Esophagus squamous epithelium (tissue), 5 donors: Measurements from ENCODE around the gene RERE. TPM values are rescaled to one million over a fixed set of nuclear protein-coding genes. Genes with fewer than 3 reads are reported as not detected.
A peak's percentile ranks its signal among the peaks of the same experiment; 100 is the strongest.

Source experiments
- DNase-seq: peaks from one replicate; lab custom pipeline; 2025; lab: John Stamatoyannopoulos, UW
- H3K27ac ChIP-seq, 4 donors: fragments of 200-600 bp; sonication (generic); one replicate each; pipeline ENCODE4 v1.5.1; 2016 to 2019; ENCODE audit warnings: mild to moderate bottlenecking in 1 of 4
- H3K27me3 ChIP-seq, 4 donors: fragments of 200-600 bp; sonication (generic); 1 replicate in 3 of 4; 2 replicates in 1 of 4; pipeline versions ENCODE4 v1.5.1 to v1.6.0; 2017 to 2021; ENCODE audit warnings: antibody characterized with exemption in 1 of 4
- H3K36me3 ChIP-seq, 3 donors: fragments of 200-600 bp; sonication (generic); one replicate each; pipeline ENCODE4 v1.5.1; 2016 to 2019
- H3K4me1 ChIP-seq, 3 donors: fragments of 200-600 bp; sonication (generic); one replicate each; pipeline ENCODE4 v1.5.1; 2017 to 2019
- H3K4me3 ChIP-seq, 4 donors: fragments of 200-600 bp; sonication (generic); 1 replicate in 3 of 4; 2 replicates in 1 of 4; pipeline ENCODE4 v1.5.1; 2016 to 2019; ENCODE audit warnings: mild to moderate bottlenecking in 2 of 4, moderate library complexity in 1 of 4
- H3K9me3 ChIP-seq, 3 donors: fragments of 200-600 bp; sonication (generic); one replicate each; pipeline ENCODE4 v1.5.1; 2016 to 2019
- CTCF ChIP-seq, 6 experiments: fragments of 450-650 bp in 4 of 6; fragments of 200-600 bp in 2 of 6; sonication (generic) in 2 of 6; IDR thresholded peaks; one replicate each; pipeline ENCODE4 v1.5.1; 2016 to 2019; ENCODE audit warnings: antibody characterized with exemption in 6 of 6, mild to moderate bottlenecking in 4 of 6, moderate library complexity in 4 of 6
- POLR2A ChIP-seq, 4 donors: fragments of 450-650 bp; IDR thresholded peaks; one replicate each; pipeline ENCODE4 v1.6.1; 2017; ENCODE audit warnings: antibody characterized with exemption in 4 of 4, mild to moderate bottlenecking in 4 of 4, moderate library complexity in 3 of 4
- WGBS, 2 donors: methylation state at CpG; one replicate each; pipeline ENCODE4 v1.1.5; 2018; 5-methylcytosine and 5-hydroxymethylcytosine counted together
- intact Hi-C: fragments of 100-400 bp; cut with DNase I; formaldehyde crosslinking; loops from one replicate; pipeline ENCODE4 v1.15.0; 2022
- total RNA-seq, 4 donors: library from RNA; depleted of rRNA; stranded (reverse); fragments of >200 nt; gene quantifications; one replicate each; pipeline ENCODE4 v1.1.0, GENCODE V29; 2016
- donor health status: DM: yes; HTN: yes; CAD: no.

The RERE gene
- total RNA-seq, 4 donors from 2014 or later, result 27.5 to 56.6 (median 32.1) TPM

- no peaks in the 10 kb centered on the region for H3K27me3 ChIP-seq
- H3K36me3 ChIP-seq, result peaks cover 49 to 89% (median 51%) of the 10 kb centered on the region in 3 donors
- WGBS, 2 donors, result 75 to 87% methylated on average over 1 to 5 of the region's 13 CpGs
- TF ChIP-seq CTCF (IDR thresholded peaks at IDR 0.05) (no peak), POLR2A (IDR thresholded peaks at IDR 0.05) (no peak)
- no peak overlapping the region for H3K4me3 ChIP-seq
- no peak for DNase-seq
- H3K9me3 ChIP-seq, result no peaks in the 10 kb centered on the region
- intact Hi-C loops, result no loop called here
- H3K27ac ChIP-seq, result peak overlapping the region in 3 of 4 donors; percentile 75 to 84 (median 75)
- H3K4me1 ChIP-seq, result peaks cover 20 to 59% (median 32%) of the 10 kb centered on the region in 3 donors
Observed at GRCh38 chr1:8362701-8363101, 454.7 kb downstream of the RERE start.

GRCh38 chr1:8361198-8361849 is 456.1 kb downstream of the RERE start:
- H3K27ac ChIP-seq, result peak overlapping the region in 1 of 4 donors; percentile 6

DNA sequence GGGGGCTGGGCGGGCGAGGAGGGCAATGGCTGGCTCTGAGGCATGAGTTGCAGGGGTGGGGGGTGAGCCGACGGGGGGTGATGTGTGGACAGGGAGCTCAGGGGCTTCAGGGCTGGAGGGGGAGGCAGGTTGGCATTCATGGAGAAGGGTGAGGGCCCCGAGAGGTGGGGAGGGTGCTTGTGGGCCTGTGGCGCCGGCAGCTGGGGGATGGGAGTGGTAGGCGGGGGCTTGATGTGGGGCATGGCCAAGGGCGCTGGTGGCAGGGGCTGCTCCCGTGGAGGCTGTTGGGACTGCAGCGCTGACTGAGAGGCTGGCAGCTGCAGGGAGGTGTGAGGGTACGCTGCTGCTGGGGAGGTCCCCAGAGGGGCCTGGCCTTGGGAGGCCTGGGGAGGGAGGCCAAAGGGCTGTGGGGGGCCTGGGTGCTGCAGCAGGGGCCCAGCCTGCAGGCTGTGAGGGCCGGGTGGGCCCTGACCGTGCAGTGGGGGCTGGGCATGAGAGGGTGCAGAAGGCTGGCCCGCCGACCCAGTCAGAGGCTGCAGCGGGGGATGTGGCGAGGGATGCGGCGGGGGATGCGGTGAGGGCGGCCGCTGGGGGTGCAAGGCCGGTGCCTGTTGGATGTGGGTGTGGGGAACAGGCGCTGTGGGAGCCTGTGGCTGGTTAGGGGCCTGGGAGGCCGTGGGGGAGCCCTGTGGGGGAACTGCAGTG is 456.8 kb downstream of the RERE start:
- Histone ChIP-seq H3K36me3 (peaks cover 62 to 100% (median 64%) of the 10 kb centered on the region in 3 donors), H3K4me1 (peaks cover 20 to 51% (median 26%) of the 10 kb centered on the region in 3 donors), H3K27me3 (no peaks in the 10 kb centered on the region), H3K27ac (peak overlapping the region in 1 of 4 donors; percentile 6), H3K4me3 (no peak overlapping the region), H3K9me3 (no peaks in the 10 kb centered on the region)
- intact Hi-C loops, result no loop called here
- no peak for TF ChIP-seq CTCF (IDR thresholded peaks at IDR 0.05)
- TF ChIP-seq POLR2A (IDR thresholded peaks at IDR 0.05), result no peak
- no peak for DNase-seq
- WGBS, 2 donors, result 85 to 94% methylated on average over 5 to 18 of the region's 26 CpGs

More at GRCh38 chr1:8361198-8361849, 456.1 kb downstream of the RERE start:
- DNase-seq, result no peak
- H3K4me3 ChIP-seq, result no peak overlapping the region
- WGBS, 2 donors, result 40 to 94% methylated on average over 1 to 19 of the region's 21 CpGs
- peaks cover 20 to 51% (median 26%) of the 10 kb centered on the region in 3 donors for H3K4me1 ChIP-seq
- H3K36me3 ChIP-seq, result peaks cover 57 to 100% (median 62%) of the 10 kb centered on the region in 3 donors
- no peaks in the 10 kb centered on the region for H3K27me3 ChIP-seq
- TF ChIP-seq POLR2A (IDR thresholded peaks at IDR 0.05) (no peak), CTCF (IDR thresholded peaks at IDR 0.05) (no peak)
- intact Hi-C loops, result no loop called here
- H3K9me3 ChIP-seq, result no peaks in the 10 kb centered on the region

DNA sequence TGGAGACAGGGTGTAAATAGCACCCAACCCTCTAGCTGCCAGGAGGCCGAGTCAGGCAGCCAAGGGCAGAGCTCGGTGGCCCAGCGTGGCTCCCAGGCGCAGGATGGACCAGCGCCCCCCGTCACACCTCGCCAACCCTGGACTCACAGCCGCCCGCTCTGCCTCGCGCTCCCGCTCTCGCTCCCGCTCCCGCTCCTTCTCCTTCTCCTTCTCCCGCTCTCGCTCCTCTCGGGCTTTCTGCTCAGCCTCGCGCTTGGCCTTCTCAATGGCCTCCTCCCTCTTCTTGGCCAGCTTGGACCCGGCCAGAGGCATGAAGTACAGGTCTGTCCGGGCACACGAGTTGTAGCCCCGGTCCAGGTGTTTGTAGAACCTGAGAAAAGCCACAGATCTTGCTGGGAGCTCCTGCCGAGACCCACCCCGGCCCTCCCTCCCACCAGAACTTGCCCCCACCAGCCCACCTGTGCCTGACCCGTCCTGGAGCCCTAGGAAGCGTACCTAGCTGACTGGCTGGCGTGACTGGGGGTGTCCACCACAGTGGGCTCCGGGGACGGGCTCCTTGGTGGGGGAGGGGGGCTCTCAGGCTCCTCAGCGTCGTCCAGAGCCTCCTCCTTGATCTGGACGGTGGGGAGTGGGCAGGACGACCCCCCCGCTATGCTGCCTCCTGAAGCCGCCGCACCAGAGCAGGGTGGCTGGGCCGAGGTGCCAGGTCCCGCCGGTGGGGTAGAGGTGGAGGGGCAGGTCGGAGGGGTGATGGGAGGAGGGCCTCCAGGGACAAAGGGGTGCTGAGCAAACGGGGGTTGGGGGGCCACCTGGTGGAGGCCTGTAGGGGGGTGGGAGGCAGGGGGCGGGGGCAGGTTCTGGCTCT is 457.6 kb downstream of the RERE start:
- no peaks in the 10 kb centered on the region for H3K27me3 ChIP-seq
- peaks cover 59 to 100% (median 71%) of the 10 kb centered on the region in 3 donors for H3K36me3 ChIP-seq
- TF ChIP-seq POLR2A (IDR thresholded peaks at IDR 0.05), result no peak
- TF ChIP-seq CTCF (IDR thresholded peaks at IDR 0.05), result no peak
- peak overlapping the region in 2 of 4 donors; percentile 19 to 24 for H3K27ac ChIP-seq
- 88 to 94% methylated on average over 21 to 22 of the region's 44 CpGs for WGBS, 2 donors
- no peaks in the 10 kb centered on the region for H3K9me3 ChIP-seq
- DNase-seq, result no peak
- H3K4me1 ChIP-seq, result peaks cover 16 to 46% (median 21%) of the 10 kb centered on the region in 3 donors
- intact Hi-C loops, result no loop called here
- no peak overlapping the region for H3K4me3 ChIP-seq
